IMR-90 (cell line): ENCODE data around the gene PYGB. TPM values are rescaled to one million over a fixed set of nuclear protein-coding genes. Genes with fewer than 3 reads are reported as not detected.

Experiments
- ATAC-seq: fragments of 200-7000 bp; cut with Tn5 transposase; 2 replicates; pipeline ENCODE4 v1.9.1; 2020; ENCODE audit warnings: low read depth, mild to moderate bottlenecking, moderate library complexity
- BruUV-seq: library from RNA; stranded (reverse); fragments of 400-500 nt; replicated peaks from 2 replicates; lab custom pipeline; 2021; lab: Mats Ljungman, UMichigan
- CTCF ChIA-PET: fragments of 300-600 bp; formaldehyde crosslinking; extraction: SDS; loops from one replicate; lab custom pipeline; 2021; ENCODE audit warnings: antibody characterized with exemption; lab: Yijun Ruan, JAX
- POLR2A ChIA-PET: fragments of 300-600 bp; sonication (Branson Sonifier 250); formaldehyde crosslinking; loops from one replicate; lab custom pipeline; 2022; ENCODE audit warnings: antibody characterized with exemption; ENCODE audit not compliant: unreplicated experiment; lab: Charles Lee
- DNase-seq: peaks from one replicate; pipeline ENCODE4 v3.0.0; 2013
- H2AFZ ChIP-seq: replicated peaks from 2 replicates; pipeline ENCODE3; 2013; ENCODE audit warnings: low read length, mild to moderate bottlenecking; ENCODE audit not compliant: poor library complexity
- H2AK5ac ChIP-seq: 2 replicates; pipeline ENCODE4 v1.6.1; 2013; ENCODE audit warnings: low read depth, low read length, inconsistent platforms
- H2AK9ac ChIP-seq: replicated peaks from 2 replicates; pipeline ENCODE3; 2013; ENCODE audit warnings: mild to moderate bottlenecking, low read depth, low read length, moderate library complexity; ENCODE audit not compliant: poor library complexity
- H2BK120ac ChIP-seq: 2 replicates; pipeline ENCODE4 v1.6.1; 2013; ENCODE audit warnings: low read depth, low read length, inconsistent platforms
- H2BK15ac ChIP-seq: 3 replicates; pipeline ENCODE4 v1.6.1; 2013; ENCODE audit warnings: low read depth, low read length, inconsistent platforms
- H2BK20ac ChIP-seq: 2 replicates; pipeline ENCODE4 v1.6.1; 2013; ENCODE audit warnings: low read depth, mild to moderate bottlenecking, inconsistent platforms, low read length, moderate library complexity
- H2BK5ac ChIP-seq: 2 replicates; pipeline ENCODE4 v1.6.1; 2013; ENCODE audit warnings: mild to moderate bottlenecking, low read depth, low read length, inconsistent platforms; ENCODE audit not compliant: poor library complexity, severe bottlenecking
- H3K14ac ChIP-seq: replicated peaks from 2 replicates; pipeline ENCODE4 v1.6.1; 2013; ENCODE audit warnings: low read depth, low read length, inconsistent platforms
- H3K18ac ChIP-seq: 2 replicates; pipeline ENCODE4 v1.6.1; 2013; ENCODE audit warnings: low read depth, low read length, control low read depth
- H3K23ac ChIP-seq: 2 replicates; pipeline ENCODE4 v1.6.1; 2013; ENCODE audit warnings: low read depth, low read length, inconsistent platforms
- H3K27ac ChIP-seq: 2 replicates; pipeline ENCODE4 v1.5.1; 2013; ENCODE audit warnings: mild to moderate bottlenecking, control low read depth, low read length; ENCODE audit not compliant: insufficient read depth
- H3K27me3 ChIP-seq: 2 replicates; pipeline ENCODE4 v1.6.1; 2013; ENCODE audit warnings: low read length; ENCODE audit not compliant: control insufficient read depth, insufficient read depth
- H3K36me3 ChIP-seq: 2 replicates; pipeline ENCODE4 v1.6.1; 2013; ENCODE audit warnings: low read length, mixed read lengths; ENCODE audit not compliant: control insufficient read depth, insufficient read depth
- H3K4ac ChIP-seq: 2 replicates; pipeline ENCODE4 v1.6.1; 2013; ENCODE audit warnings: low read depth, low read length, inconsistent platforms
- H3K4me1 ChIP-seq: 2 replicates; pipeline ENCODE4 v1.6.1; 2013; ENCODE audit warnings: low read length, mixed read lengths; ENCODE audit not compliant: control insufficient read depth, insufficient read depth
- H3K4me2 ChIP-seq: 2 replicates; pipeline ENCODE4 v1.6.1; 2013; ENCODE audit warnings: low read depth, mild to moderate bottlenecking, control low read depth, low read length, moderate library complexity
- H3K4me3 ChIP-seq: 2 replicates; pipeline ENCODE4 v1.5.1; 2013; ENCODE audit warnings: low read depth, mild to moderate bottlenecking, control low read depth, low read length, moderate library complexity; ENCODE audit not compliant: insufficient read depth
- H3K56ac ChIP-seq: 2 replicates; pipeline ENCODE4 v1.6.1; 2013; ENCODE audit warnings: low read length, inconsistent platforms; ENCODE audit not compliant: insufficient read depth; ENCODE audit errors: extremely low read depth
- H3K79me1 ChIP-seq, 2 experiments: 2 replicates each; pipeline ENCODE4 v1.6.1; 2013; ENCODE audit warnings: low read length in 2 of 2, inconsistent platforms in 1 of 2, low read depth in 1 of 2
- H3K9ac ChIP-seq: 2 replicates; pipeline ENCODE4 v1.6.1; 2013; ENCODE audit warnings: low read depth, low read length, control low read depth
- H3K9me1 ChIP-seq: 2 replicates; pipeline ENCODE4 v1.6.1; 2013; ENCODE audit warnings: low read length, inconsistent platforms; ENCODE audit not compliant: insufficient read depth
- H3K9me3 ChIP-seq: 2 replicates; pipeline ENCODE4 v1.6.1; 2013; ENCODE audit warnings: low read length; ENCODE audit not compliant: control insufficient read depth, insufficient read depth
- H4K20me1 ChIP-seq: 2 replicates; pipeline ENCODE4 v1.6.1; 2013; ENCODE audit warnings: low read length, inconsistent platforms; ENCODE audit not compliant: insufficient read depth
- H4K5ac ChIP-seq: 2 replicates; pipeline ENCODE4 v1.6.1; 2013; ENCODE audit warnings: mild to moderate bottlenecking, low read depth, low read length, control low read depth
- H4K8ac ChIP-seq, 2 experiments: 2 replicates each; pipeline ENCODE4 v1.6.1; 2013; ENCODE audit warnings: low read depth in 2 of 2, low read length in 2 of 2, control low read depth in 1 of 2, inconsistent platforms in 1 of 2
- H4K91ac ChIP-seq: 2 replicates; pipeline ENCODE4 v1.6.1; 2013; ENCODE audit warnings: low read depth, low read length, inconsistent platforms; ENCODE audit not compliant: insufficient read depth
- BHLHE40 ChIP-seq: fragments of 150-350 bp; IDR thresholded peaks from 2 replicates; pipeline ENCODE4 v1.6.1; 2016; ENCODE audit warnings: mild to moderate bottlenecking, low read depth, low read length
- CEBPB ChIP-seq: IDR thresholded peaks from 2 replicates; pipeline ENCODE4 v1.6.1; 2012; ENCODE audit warnings: low read depth, low read length, improper control_type of control experiment
- CHD1 ChIP-seq: IDR thresholded peaks from 2 replicates; pipeline ENCODE4 v1.6.1; 2012; ENCODE audit warnings: low read depth, low read length, improper control_type of control experiment
- CTCF ChIP-seq: conservative IDR thresholded peaks from 2 replicates; pipeline ENCODE4 v1.5.1; 2012; ENCODE audit warnings: mild to moderate bottlenecking, low read depth, low read length, improper control_type of control experiment
- ELK1 ChIP-seq: fragments of 150-350 bp; IDR thresholded peaks from 2 replicates; pipeline ENCODE4 v1.6.1; 2016; ENCODE audit warnings: low read depth, mild to moderate bottlenecking, low read length, moderate library complexity, borderline replicate concordance
- FOS ChIP-seq: fragments of 150-350 bp; IDR thresholded peaks from 2 replicates; pipeline ENCODE4 v1.6.1; 2016; ENCODE audit warnings: low read depth, low read length
- MAFK ChIP-seq: IDR thresholded peaks from 2 replicates; pipeline ENCODE4 v1.6.1; 2012; ENCODE audit warnings: low read depth, low read length, improper control_type of control experiment
- MXI1 ChIP-seq: IDR thresholded peaks from 2 replicates; pipeline ENCODE4 v1.6.1; 2012; ENCODE audit warnings: low read depth, mild to moderate bottlenecking, low read length, moderate library complexity, borderline replicate concordance
- NFE2L2 ChIP-seq: fragments of 150-350 bp; IDR thresholded peaks from 2 replicates; pipeline ENCODE4 v1.6.1; 2016; ENCODE audit warnings: low read depth, mild to moderate bottlenecking, low read length
- POLR2A ChIP-seq: IDR thresholded peaks from 2 replicates; pipeline ENCODE4 v1.6.1; 2012; ENCODE audit warnings: mild to moderate bottlenecking, low read depth, low read length
- RAD21 ChIP-seq: IDR thresholded peaks from 2 replicates; pipeline ENCODE4 v1.6.1; 2012; ENCODE audit warnings: low read length, improper control_type of control experiment
- RCOR1 ChIP-seq: IDR thresholded peaks from 2 replicates; pipeline ENCODE4 v1.6.1; 2012; ENCODE audit warnings: mild to moderate bottlenecking, low read length, improper control_type of control experiment; ENCODE audit not compliant: insufficient replicate concordance
- RFX5 ChIP-seq: IDR thresholded peaks from 2 replicates; pipeline ENCODE4 v1.8.0; 2012; ENCODE audit warnings: low read depth, mild to moderate bottlenecking, low read length, moderate library complexity
- SMC3 ChIP-seq: fragments of 150-350 bp; IDR thresholded peaks from 2 replicates; pipeline ENCODE4 v1.6.1; 2016; ENCODE audit warnings: low read depth, mild to moderate bottlenecking, antibody characterized with exemption, low read length, moderate library complexity
- WGBS, 2 experiments: methylation state at CpG; one replicate each; pipeline versions ENCODE4 v1.1.5 to v1.1.7; 2013; ENCODE audit warnings: missing lambda C conversion rate in 2 of 2; ENCODE audit not compliant: insufficient read length in 1 of 2; ENCODE audit errors: extremely low coverage in 2 of 2; 5-methylcytosine and 5-hydroxymethylcytosine counted together
- dilution Hi-C: fragments of 300-500 bp; cut with HindIII; formaldehyde crosslinking; loops from one replicate; pipeline ENCODE4 v1.14.3; 2018; ENCODE audit warnings: low sequenced_read_pairs; ENCODE audit not compliant: unreplicated experiment
- in situ Hi-C: fragments of 300-500 bp; cut with MboI; formaldehyde crosslinking; loops from 3 replicates; pipeline ENCODE4 v1.14.3; 2019; ENCODE audit warnings: low sequenced_read_pairs, inconsistent platforms, mixed read lengths
- intact Hi-C: fragments of 100-400 bp; cut with micrococcal nuclease; formaldehyde crosslinking; loops from 2 replicates; pipeline ENCODE4 v1.10.0; 2022
- polyA plus RNA-seq, 3 experiments: library from polyadenylated mRNA; depleted of rRNA; stranded (reverse); fragments of >200 nt; gene quantifications; 2 replicates each; pipeline ENCODE4 v1.2.3, GENCODE V29; 2012; ENCODE audit warnings: low replicate concordance in 1 of 3
- total RNA-seq: library from RNA; depleted of rRNA; stranded (reverse); fragments of >200 nt; gene quantifications from 2 replicates; pipeline ENCODE4 v1.2.3, GENCODE V29; 2012
- TF ChIP-seq, protein P1 (sequence below): fragments of 150-350 bp; IDR thresholded peaks from 2 replicates; pipeline ENCODE4 v1.6.1; 2017; ENCODE audit warnings: mild to moderate bottlenecking, antibody characterized with exemption, low read length, low read depth

The PYGB gene
- total and polyA plus RNA-seq, 2 of the 4 experiments (the other 2 are of a cell fraction) = 72.4 to 83.1 TPM

GRCh38 chr20:25340380-25340779 lies 92.5 kb downstream of the PYGB start:
- no peak overlapping the region for H2AK9ac ChIP-seq
- in situ Hi-C loops (no loop called here), dilution Hi-C loops (no loop called here), intact Hi-C loops (no loop called here)
- no peak for DNase-seq
- H4K20me1 ChIP-seq = peaks cover 41% of the 10 kb centered on the region
- no peak overlapping the region for H2BK15ac ChIP-seq
- no peak overlapping the region for H3K14ac ChIP-seq
- no peak overlapping the region for H3K4me3 ChIP-seq
- no peak for TF ChIP-seq SMC3
- TF ChIP-seq MAFK = no peak
- no peak for TF ChIP-seq FOS
- no peak for TF ChIP-seq BHLHE40
- no peak for TF ChIP-seq RCOR1
- TF ChIP-seq, protein P1, sequence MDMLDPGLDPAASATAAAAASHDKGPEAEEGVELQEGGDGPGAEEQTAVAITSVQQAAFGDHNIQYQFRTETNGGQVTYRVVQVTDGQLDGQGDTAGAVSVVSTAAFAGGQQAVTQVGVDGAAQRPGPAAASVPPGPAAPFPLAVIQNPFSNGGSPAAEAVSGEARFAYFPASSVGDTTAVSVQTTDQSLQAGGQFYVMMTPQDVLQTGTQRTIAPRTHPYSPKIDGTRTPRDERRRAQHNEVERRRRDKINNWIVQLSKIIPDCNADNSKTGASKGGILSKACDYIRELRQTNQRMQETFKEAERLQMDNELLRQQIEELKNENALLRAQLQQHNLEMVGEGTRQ = no peak
- TF ChIP-seq MXI1 = no peak
- TF ChIP-seq RAD21 = no peak
- no peak for TF ChIP-seq ELK1
- no peak for TF ChIP-seq CTCF
- TF ChIP-seq NFE2L2 = no peak
- TF ChIP-seq RFX5 = no peak
- no peak for TF ChIP-seq CHD1
- TF ChIP-seq CEBPB = no peak
- TF ChIP-seq POLR2A = no peak
- H3K9me3 ChIP-seq = no peaks in the 10 kb centered on the region
- H3K18ac ChIP-seq = no peak overlapping the region
- H3K79me1 ChIP-seq = peaks cover 51 to 73% of the 10 kb centered on the region in 2 experiments
- peaks cover 13% of the 10 kb centered on the region for H3K9me1 ChIP-seq
- H3K4me1 ChIP-seq = peaks cover 8% of the 10 kb centered on the region
- H2AK5ac ChIP-seq = no peak overlapping the region
- H3K56ac ChIP-seq = no peak overlapping the region
- peaks cover 5% of the 10 kb centered on the region for H3K36me3 ChIP-seq
- no peak overlapping the region for H2BK5ac ChIP-seq
- ChIA-PET POLR2A (no interaction called here), CTCF (interaction anchor here (1.4 kb wide), 1 partner anchor 24 kb away, joined by 3 read pairs; no protein-coding TSS in a partner anchor)
- H2BK120ac ChIP-seq = no peak overlapping the region
- H3K27me3 ChIP-seq = no peaks in the 10 kb centered on the region
- no peak for ATAC-seq
- H2AFZ ChIP-seq = no peak overlapping the region
- H4K8ac ChIP-seq = no peak overlapping the region
- H4K91ac ChIP-seq = no peak overlapping the region
- no peak overlapping the region for H4K5ac ChIP-seq
- no CpG with 5 or more reads among the region's 1 CpG for WGBS, 2 experiments
- no peak overlapping the region for H3K4me2 ChIP-seq
- H3K9ac ChIP-seq = no peak overlapping the region
- no TSS peak for BruUV-seq
- no peak overlapping the region for H3K27ac ChIP-seq
- no peak overlapping the region for H2BK20ac ChIP-seq
- no peak overlapping the region for H3K23ac ChIP-seq
- H3K4ac ChIP-seq = no peak overlapping the region
